Peyer's patch (tissue), 4 donors: ENCODE data around the gene HMX1. TPM values are rescaled to one million over a fixed set of nuclear protein-coding genes. Genes with fewer than 3 reads are reported as not detected.

Experiments used
- DNase-seq, 3 donors: peaks; one replicate each; pipeline ENCODE4 v3.0.0-alpha.2; 2017 to 2019
- H3K27ac ChIP-seq, 4 donors: fragments of 200-600 bp; sonication (generic); one replicate each; pipeline ENCODE4 v1.5.1; 2016 to 2019
- H3K27me3 ChIP-seq, 2 donors: fragments of 200-600 bp; sonication (generic); one replicate each; pipeline ENCODE4 v1.5.1; 2019
- H3K36me3 ChIP-seq, 3 donors: fragments of 200-600 bp; sonication (generic); one replicate each; pipeline ENCODE4 v1.5.1; 2016 to 2019
- H3K4me1 ChIP-seq, 4 donors: fragments of 200-600 bp; sonication (generic); one replicate each; pipeline ENCODE4 v1.5.1; 2016 to 2019
- H3K4me3 ChIP-seq, 4 donors: fragments of 200-600 bp; sonication (generic); 1 replicate in 3 of 4; 2 replicates in 1 of 4; pipeline ENCODE4 v1.5.1; 2016 to 2019; ENCODE audit warnings: mild to moderate bottlenecking in 1 of 4
- H3K9me3 ChIP-seq, 4 donors: fragments of 200-600 bp; sonication (generic); one replicate each; pipeline ENCODE4 v1.5.1; 2016 to 2019; ENCODE audit warnings: mild to moderate bottlenecking in 1 of 4
- CTCF ChIP-seq, 6 experiments: fragments of 450-650 bp in 4 of 6; fragments of 200-600 bp in 2 of 6; sonication (generic) in 1 of 6; IDR thresholded peaks; one replicate each; pipeline ENCODE4 v1.5.1; 2017 to 2019; ENCODE audit warnings: antibody characterized with exemption in 6 of 6, mild to moderate bottlenecking in 3 of 6, moderate library complexity in 1 of 6
- POLR2A ChIP-seq, 2 donors: fragments of 450-650 bp; IDR thresholded peaks; one replicate each; pipeline ENCODE4 v1.5.1; 2017; ENCODE audit warnings: antibody characterized with exemption in 2 of 2, mild to moderate bottlenecking in 2 of 2, moderate library complexity in 2 of 2
- total RNA-seq, 4 donors: library from RNA; depleted of rRNA; stranded (reverse); fragments of >200 nt; gene quantifications; one replicate each; pipeline ENCODE4 v1.1.0, GENCODE V29; 2016

HMX1 gene
- total RNA-seq, 4 donors from 2014 or later = not detected

- no peak overlapping the region for H3K4me3 ChIP-seq
- no peaks in the 10 kb centered on the region for H3K9me3 ChIP-seq
- TF ChIP-seq CTCF (IDR thresholded peaks at IDR 0.05) = no peak
- no peak for TF ChIP-seq POLR2A (IDR thresholded peaks at IDR 0.05)
- H3K27me3 ChIP-seq = peaks cover 0 to 19% of the 10 kb centered on the region in 2 donors
- no peak for DNase-seq
- no peaks in the 10 kb centered on the region for H3K36me3 ChIP-seq
- no peak overlapping the region for H3K27ac ChIP-seq
- peaks cover 0 to 3% (median 0%) of the 10 kb centered on the region in 4 donors for H3K4me1 ChIP-seq
Observed at GRCh38 chr4:8854016-8854415, 17.6 kb downstream of the HMX1 start.

- DNase-seq = no peak
- no peak for TF ChIP-seq CTCF (IDR thresholded peaks at IDR 0.05)
- no peak for TF ChIP-seq POLR2A (IDR thresholded peaks at IDR 0.05)
- H3K4me1 ChIP-seq = peaks cover 0 to 3% (median 0%) of the 10 kb centered on the region in 4 donors
- peaks cover 0 to 12% of the 10 kb centered on the region in 2 donors for H3K27me3 ChIP-seq
- no peaks in the 10 kb centered on the region for H3K36me3 ChIP-seq
- H3K4me3 ChIP-seq = no peak overlapping the region
- H3K9me3 ChIP-seq = no peaks in the 10 kb centered on the region
- no peak overlapping the region for H3K27ac ChIP-seq
Observed at GRCh38 chr4:8853249-8853648, 18.4 kb downstream of the HMX1 start.

GRCh38 chr4:8852118-8852704 is 19.4 kb downstream of the HMX1 start:
- TF ChIP-seq POLR2A (IDR thresholded peaks at IDR 0.05) (no peak), CTCF (IDR thresholded peaks at IDR 0.05) (no peak)
- Histone ChIP-seq H3K4me1 (no peaks in the 10 kb centered on the region), H3K36me3 (no peaks in the 10 kb centered on the region), H3K27ac (no peak overlapping the region), H3K27me3 (peaks cover 0 to 2% of the 10 kb centered on the region in 2 donors), H3K9me3 (no peaks in the 10 kb centered on the region), H3K4me3 (no peak overlapping the region)
- no peak for DNase-seq

- Histone ChIP-seq H3K4me1 (no peaks in the 10 kb centered on the region), H3K4me3 (no peak overlapping the region), H3K36me3 (no peaks in the 10 kb centered on the region), H3K27me3 (no peaks in the 10 kb centered on the region), H3K27ac (no peak overlapping the region), H3K9me3 (no peaks in the 10 kb centered on the region)
- TF ChIP-seq CTCF (IDR thresholded peaks at IDR 0.05) (no peak), POLR2A (IDR thresholded peaks at IDR 0.05) (no peak)
- DNase-seq = peak in 1 of 3 donors; percentile 37
Observed at GRCh38 chr4:8851321-8852117, 20.1 kb downstream of the HMX1 start.

- peak in 1 of 3 donors; percentile 39 for DNase-seq
- no peak overlapping the region for H3K4me3 ChIP-seq
- no peaks in the 10 kb centered on the region for H3K36me3 ChIP-seq
- H3K27ac ChIP-seq = no peak overlapping the region
- H3K4me1 ChIP-seq = no peaks in the 10 kb centered on the region
- no peaks in the 10 kb centered on the region for H3K9me3 ChIP-seq
- H3K27me3 ChIP-seq = no peaks in the 10 kb centered on the region
- TF ChIP-seq POLR2A (IDR thresholded peaks at IDR 0.05) (no peak), CTCF (IDR thresholded peaks at IDR 0.05) (no peak)
Observed at GRCh38 chr4:8850830-8851188, 20.8 kb downstream of the HMX1 start.
